H1 (cell line): ENCODE data around the gene ERCC1. TPM values are rescaled to one million over a fixed set of nuclear protein-coding genes. Genes with fewer than 3 reads are reported as not detected.

ENCODE experiments used
- CREB1 ChIP-seq: IDR thresholded peaks from 2 replicates; pipeline ENCODE4 v1.6.1; 2012; ENCODE audit warnings: inconsistent platforms
- polyA plus RNA-seq, 7 experiments: library from polyadenylated mRNA; depleted of rRNA in 3 of 7; stranded (reverse) in 5 of 7; unstranded in 2 of 7; fragments of >200 nt in 5 of 7; fragments of 200-250 nt in 2 of 7; gene quantifications; 1 replicate in 5 of 7; 2 replicates in 1 of 7; 4 replicates in 1 of 7; pipeline versions ENCODE4 v1.2.1 to v1.2.3, GENCODE V29; 2011 to 2013; ENCODE audit warnings: missing spikeins in 2 of 7, mixed read lengths in 2 of 7
- total RNA-seq: library from RNA; stranded (reverse); fragmentation: NEBNext Ultra II Directional; extraction: Animal tissue kit (Norgen Biotek cat#: 25700); gene quantifications from 2 replicates; pipeline ENCODE4 v1.2.1, GENCODE V29; 2021

ERCC1 gene
- total and polyA plus RNA-seq, 2 of the 8 experiments (the other 6 are each of a cell fraction or from before 2014, with no cell fraction given): 44.7 to 94.2 TPM

DNA sequence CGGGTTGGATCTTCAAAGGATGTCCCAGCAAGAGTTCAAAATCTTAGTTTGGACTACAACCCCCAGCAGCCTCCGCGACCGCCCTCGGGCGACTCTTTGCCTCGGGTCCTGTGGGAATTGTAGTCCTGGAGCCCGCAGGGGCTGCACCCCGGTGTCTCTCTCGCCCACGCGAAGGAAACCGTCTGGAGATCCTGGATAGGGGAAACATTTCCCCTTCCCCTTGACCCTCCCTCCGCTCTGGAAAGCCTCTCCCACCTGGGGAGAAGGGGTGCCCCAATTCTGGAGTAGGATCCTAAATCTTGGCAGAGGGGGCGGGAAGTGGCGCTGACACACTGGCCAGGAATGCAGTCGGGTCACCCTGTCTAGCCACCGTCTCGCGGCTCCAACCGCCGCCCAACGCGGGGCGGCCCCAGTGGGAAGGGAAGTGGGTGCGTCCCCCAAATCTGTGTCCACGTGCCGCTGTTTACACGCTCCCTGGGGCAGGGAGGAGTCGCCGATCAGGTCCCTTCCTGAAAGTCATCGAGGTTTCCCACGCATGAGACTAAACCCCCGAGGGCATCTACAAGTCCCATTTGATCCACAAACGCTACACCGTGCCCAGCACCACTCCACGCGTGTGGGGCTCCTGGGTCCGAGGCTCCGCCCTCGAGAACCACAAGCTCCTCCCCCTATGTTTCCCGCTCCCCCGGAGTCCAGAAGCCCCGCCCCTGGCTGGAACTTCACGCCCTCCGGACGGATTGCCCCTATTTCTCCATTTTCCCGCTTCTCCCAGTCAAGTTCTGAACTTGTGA, 18.1 kb downstream of the ERCC1 start (continued):
- no peak for TF ChIP-seq CREB1
